WERI-Rb-1 (cell line): Measurements from ENCODE around the gene C19orf25.
"Not testable (repeated sequence)": the region's sequence is repeated elsewhere in the genome, so short reads cannot be mapped to it uniquely, and the experiment has no call there.

ENCODE experiments used
- DNase-seq: peaks from one replicate; pipeline ENCODE4 v3.0.0-alpha.2; 2020
- H3K27ac ChIP-seq: fragments of 250-450 bp; sonication (Bioruptor Pico); 2 replicates; pipeline ENCODE4 v1.5.1; 2020; ENCODE audit warnings: mild to moderate bottlenecking, moderate library complexity
- H3K27me3 ChIP-seq: fragments of 250-450 bp; sonication (Bioruptor Pico); 2 replicates; pipeline ENCODE4 v1.5.1; 2021; ENCODE audit warnings: mild to moderate bottlenecking, low read depth, moderate library complexity; ENCODE audit not compliant: insufficient read depth, severe bottlenecking
- H3K36me3 ChIP-seq: fragments of 250-450 bp; sonication (Bioruptor Pico); 2 replicates; pipeline ENCODE4 v1.5.1; 2020; ENCODE audit warnings: mild to moderate bottlenecking, moderate library complexity
- H3K4me3 ChIP-seq: 2 replicates; pipeline ENCODE4 v1.5.1; 2011; ENCODE audit warnings: low read depth, mild to moderate bottlenecking, control low read depth, low read length
- H3K9me3 ChIP-seq: fragments of 250-450 bp; sonication (Bioruptor Pico); 2 replicates; pipeline ENCODE4 v1.5.1; 2021; ENCODE audit warnings: mild to moderate bottlenecking, moderate library complexity; ENCODE audit not compliant: severe bottlenecking
- CTCF ChIP-seq: IDR thresholded peaks from 2 replicates; pipeline ENCODE4 v1.5.1; 2011; ENCODE audit warnings: low read depth, mild to moderate bottlenecking, control low read depth, inconsistent platforms, low read length

C19orf25 gene

GRCh38 chr19:1483979-1484428 lies 5.0 kb upstream of the C19orf25 start:
- H3K27me3 ChIP-seq, result no peaks in the 10 kb centered on the region
- no peak for DNase-seq
- no peaks in the 10 kb centered on the region for H3K9me3 ChIP-seq
- TF ChIP-seq CTCF, result no peak
- no peak overlapping the region for H3K27ac ChIP-seq
- no peaks in the 10 kb centered on the region for H3K36me3 ChIP-seq
- no peak overlapping the region for H3K4me3 ChIP-seq

- Histone ChIP-seq H3K4me3 (no peak overlapping the region), H3K27me3 (no peaks in the 10 kb centered on the region), H3K36me3 (no peaks in the 10 kb centered on the region), H3K9me3 (no peaks in the 10 kb centered on the region), H3K27ac (no peak overlapping the region)
- TF ChIP-seq CTCF, result no peak
- no peak for DNase-seq
Observed at GRCh38 chr19:1483131-1483978, 4.3 kb upstream of the C19orf25 start.

- TF ChIP-seq CTCF, result no peak
- no peak overlapping the region for H3K4me3 ChIP-seq
- no peak for DNase-seq
Observed at GRCh38 chr19:1482361-1483130, 3.5 kb upstream of the C19orf25 start.

GRCh38 chr19:1481893-1482360 lies 2.9 kb upstream of the C19orf25 start:
- H3K27me3 ChIP-seq, result no peaks in the 10 kb centered on the region
- H3K27ac ChIP-seq, result no peak overlapping the region
- H3K9me3 ChIP-seq, result no peaks in the 10 kb centered on the region
- no peak for DNase-seq
- H3K4me3 ChIP-seq, result no peak overlapping the region
- TF ChIP-seq CTCF, result no peak
- H3K36me3 ChIP-seq, result peaks cover 11% of the 10 kb centered on the region

More at GRCh38 chr19:1482361-1483130, 3.5 kb upstream of the C19orf25 start:
- H3K27ac ChIP-seq, result no peak overlapping the region
- H3K36me3 ChIP-seq, result peaks cover 5% of the 10 kb centered on the region
- H3K9me3 ChIP-seq, result no peaks in the 10 kb centered on the region
- H3K27me3 ChIP-seq, result no peaks in the 10 kb centered on the region

GRCh38 chr19:1481224-1481892 lies 2.3 kb upstream of the C19orf25 start:
- Histone ChIP-seq H3K27me3 (no peaks in the 10 kb centered on the region), H3K4me3 (no peak overlapping the region), H3K9me3 (no peaks in the 10 kb centered on the region), H3K36me3 (peaks cover 15% of the 10 kb centered on the region), H3K27ac (no peak overlapping the region)
- DNase-seq, result no peak
- no peak for TF ChIP-seq CTCF

- H3K27me3 ChIP-seq, H3K4me3 ChIP-seq, H3K9me3 ChIP-seq, DNase-seq, H3K27ac ChIP-seq: not testable (repeated sequence)
- peaks cover 16% of the 10 kb centered on the region for H3K36me3 ChIP-seq
Observed at GRCh38 chr19:1477056-1477455, 2.0 kb downstream of the C19orf25 start.
